GM06990 (cell line): Measurements from ENCODE around the gene CDC42EP1.
"Not testable (repeated sequence)": the region's sequence is repeated elsewhere in the genome, so short reads cannot be mapped to it uniquely, and the experiment has no call there.

Experiments used
- DNase-seq: peaks from one replicate; pipeline ENCODE4 v3.0.0-alpha.2; 2011; ENCODE audit not compliant: insufficient read length; ENCODE audit errors: extremely low read depth
- H3K27me3 ChIP-seq: replicated peaks from 2 replicates; pipeline ENCODE4 v1.6.0; 2011; ENCODE audit warnings: low read length; ENCODE audit not compliant: control insufficient read depth, insufficient read depth
- H3K36me3 ChIP-seq: 2 replicates; pipeline ENCODE4 v1.5.1; 2011; ENCODE audit warnings: low read length; ENCODE audit not compliant: control insufficient read depth, insufficient read depth
- H3K4me3 ChIP-seq: replicated peaks from 2 replicates; pipeline ENCODE4 v1.5.1; 2011; ENCODE audit warnings: low read depth, mild to moderate bottlenecking, control low read depth, low read length
- CTCF ChIP-seq: IDR thresholded peaks from 2 replicates; pipeline ENCODE4 v1.5.1; 2011; ENCODE audit warnings: low read length, control low read depth, mild to moderate bottlenecking, inconsistent platforms; ENCODE audit not compliant: insufficient read depth, poor library complexity, severe bottlenecking

The CDC42EP1 gene

DNA sequence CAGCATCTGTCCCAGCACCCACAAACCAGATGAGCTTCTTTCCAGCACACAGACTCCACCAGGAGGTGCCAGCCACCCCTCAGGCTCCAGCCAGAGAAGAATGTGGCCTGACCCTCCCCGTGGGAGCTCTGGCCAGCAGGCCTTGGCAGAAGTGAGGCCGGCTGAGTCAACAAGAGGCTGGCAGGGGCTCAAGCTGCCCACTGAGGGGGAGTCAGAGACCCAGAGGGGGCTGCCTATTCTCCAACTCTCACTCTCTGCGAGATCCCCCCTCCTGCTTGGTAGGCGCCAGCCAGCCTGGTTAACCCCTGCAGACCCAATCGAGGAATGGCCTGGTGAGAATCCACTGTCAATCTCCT lies 10.6 kb upstream of the CDC42EP1 start:
- DNase-seq: no peak

GRCh38 chr22:37550921-37551320 lies 9.4 kb upstream of the CDC42EP1 start:
- H3K27me3 ChIP-seq, H3K4me3 ChIP-seq, H3K36me3 ChIP-seq, DNase-seq: not testable (repeated sequence)

More for the DNA sequence above, 10.6 kb upstream of the CDC42EP1 start:
- 0 out of 2 replicates have a peak, but pooled peaks cover 1% of the 10 kb centered on the region for H3K27me3 ChIP-seq
- no peaks in the 10 kb centered on the region for H3K36me3 ChIP-seq
- TF ChIP-seq CTCF: no peak
- H3K4me3 ChIP-seq: no peak overlapping the region

DNA sequence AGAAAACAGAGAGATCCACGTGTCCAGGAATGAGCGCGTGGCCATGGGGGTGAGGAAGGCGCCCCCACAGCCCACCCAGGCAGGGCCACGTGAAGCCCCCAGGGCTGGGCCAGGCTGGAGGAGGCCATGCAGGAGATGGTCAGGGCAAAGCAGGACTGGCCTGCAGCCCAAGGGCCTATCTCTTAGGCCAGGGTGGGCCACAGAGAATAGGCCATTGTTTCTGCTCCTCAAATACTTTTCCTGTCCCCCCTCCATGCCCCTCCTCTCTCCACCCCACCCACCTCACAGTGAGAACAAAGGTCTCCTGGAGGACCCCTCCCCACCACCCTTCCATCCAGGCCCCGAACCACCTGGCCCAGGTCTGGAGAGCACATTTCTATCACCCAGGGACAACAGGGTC lies 8.3 kb upstream of the CDC42EP1 start:
- TF ChIP-seq CTCF: no peak
- no peaks in the 10 kb centered on the region for H3K36me3 ChIP-seq
- peaks cover 1% of the 10 kb centered on the region for H3K27me3 ChIP-seq
- no peak overlapping the region for H3K4me3 ChIP-seq
- DNase-seq: no peak

GRCh38 chr22:37552524-37553163 lies 7.6 kb upstream of the CDC42EP1 start:
- Histone ChIP-seq H3K27me3 (peaks cover 3% of the 10 kb centered on the region), H3K36me3 (no peaks in the 10 kb centered on the region), H3K4me3 (no peak overlapping the region)
- TF ChIP-seq CTCF: no peak
- no peak for DNase-seq

DNA sequence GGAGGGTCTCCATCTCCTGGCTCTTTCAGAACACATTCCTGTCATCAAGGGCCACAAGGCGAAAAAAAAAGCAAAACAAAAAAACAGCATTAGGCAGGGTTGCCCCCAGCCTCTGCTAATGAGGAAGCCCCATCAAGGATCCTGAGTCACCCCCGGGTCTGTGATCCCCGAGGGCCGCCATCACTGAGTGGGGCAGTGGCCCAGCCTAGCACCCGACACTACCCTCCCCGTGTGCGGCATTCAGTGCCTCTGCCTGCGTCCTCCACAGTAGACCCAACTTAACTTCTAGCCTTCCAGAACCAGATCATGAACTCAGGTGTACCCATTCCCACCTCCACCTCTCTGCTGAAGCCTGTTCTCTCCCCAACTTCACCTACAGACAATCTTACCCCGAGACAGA lies 6.6 kb upstream of the CDC42EP1 start:
- Histone ChIP-seq H3K27me3 (peaks cover 3% of the 10 kb centered on the region), H3K36me3 (no peaks in the 10 kb centered on the region), H3K4me3 (no peak overlapping the region)
- no peak for TF ChIP-seq CTCF
- DNase-seq: no peak

- no peak for TF ChIP-seq CTCF
- Histone ChIP-seq H3K27me3 (peaks cover 3% of the 10 kb centered on the region), H3K36me3 (no peaks in the 10 kb centered on the region), H3K4me3 (no peak overlapping the region)
- no peak for DNase-seq
These were observed 5.3 kb upstream of the CDC42EP1 start for GRCh38 chr22:37555029-37555428.
